GM18505 (cell line): ENCODE data around the gene TIMM50.

Experiments used
- ATAC-seq: cut with Tn5 transposase; IDR thresholded peaks from one replicate; pipeline ENCODE4 v1.9.1; 2021; ENCODE audit not compliant: unreplicated experiment
- POLR2A ChIP-seq: IDR thresholded peaks from 4 replicates; pipeline ENCODE4 v1.6.1; 2011; ENCODE audit warnings: borderline replicate concordance; ENCODE audit not compliant: insufficient read depth, insufficient read length; ENCODE audit errors: extremely low read depth

TIMM50 gene

GRCh38 chr19:39501340-39501739, 20.7 kb downstream of the TIMM50 start:
- ATAC-seq, result no peak
- TF ChIP-seq POLR2A, result no peak

GRCh38 chr19:39502640-39503417, 22.2 kb downstream of the TIMM50 start:
- no peak for TF ChIP-seq POLR2A
- no peak for ATAC-seq

GRCh38 chr19:39506598-39506943, 25.9 kb downstream of the TIMM50 start:
- ATAC-seq, result no peak
- no peak for TF ChIP-seq POLR2A

DNA sequence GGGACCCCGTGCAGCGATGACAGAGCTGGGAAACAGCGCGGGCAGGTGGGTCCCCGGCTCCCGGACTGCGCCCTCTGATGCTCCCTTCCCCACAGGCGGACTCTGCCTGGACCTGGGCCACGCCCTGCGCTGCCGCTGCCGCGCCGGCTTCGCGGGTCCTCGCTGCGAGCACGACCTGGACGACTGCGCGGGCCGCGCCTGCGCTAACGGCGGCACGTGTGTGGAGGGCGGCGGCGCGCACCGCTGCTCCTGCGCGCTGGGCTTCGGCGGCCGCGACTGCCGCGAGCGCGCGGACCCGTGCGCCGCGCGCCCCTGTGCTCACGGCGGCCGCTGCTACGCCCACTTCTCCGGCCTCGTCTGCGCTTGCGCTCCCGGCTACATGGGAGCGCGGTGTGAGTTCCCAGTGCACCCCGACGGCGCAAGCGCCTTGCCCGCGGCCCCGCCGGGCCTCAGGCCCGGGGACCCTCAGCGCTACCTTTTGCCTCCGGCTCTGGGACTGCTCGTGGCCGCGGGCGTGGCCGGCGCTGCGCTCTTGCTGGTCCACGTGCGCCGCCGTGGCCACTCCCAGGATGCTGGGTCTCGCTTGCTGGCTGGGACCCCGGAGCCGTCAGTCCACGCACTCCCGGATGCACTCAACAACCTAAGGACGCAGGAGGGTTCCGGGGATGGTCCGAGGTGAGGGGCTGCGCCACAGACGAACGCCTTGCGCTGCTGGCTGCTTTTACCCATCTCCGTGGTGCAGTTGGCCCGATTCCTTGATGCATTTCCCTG, 26.5 kb downstream of the TIMM50 start:
- ATAC-seq, result peak; percentile 55
- peak; percentile 59 for TF ChIP-seq POLR2A

GRCh38 chr19:39507715-39508364, 27.2 kb downstream of the TIMM50 start:
- no peak for ATAC-seq
- TF ChIP-seq POLR2A, result no peak

GRCh38 chr19:39508629-39509028, 28.0 kb downstream of the TIMM50 start:
- no peak for ATAC-seq
- TF ChIP-seq POLR2A, result no peak

GRCh38 chr19:39509233-39509632, 28.6 kb downstream of the TIMM50 start:
- no peak for TF ChIP-seq POLR2A
- no peak for ATAC-seq

GRCh38 chr19:39512988-39513387, 32.4 kb downstream of the TIMM50 start:
- TF ChIP-seq POLR2A, result no peak
- ATAC-seq, result no peak

GRCh38 chr19:39514840-39515550, 34.4 kb downstream of the TIMM50 start, which contains the start of gene SELENOV:
Gene SELENOV, plus strand, starts transcription at chr19:39515139. Its CDS starts 74 bp downstream, at chr19:39515213.
- ATAC-seq, result no peak
- no peak for TF ChIP-seq POLR2A

DNA sequence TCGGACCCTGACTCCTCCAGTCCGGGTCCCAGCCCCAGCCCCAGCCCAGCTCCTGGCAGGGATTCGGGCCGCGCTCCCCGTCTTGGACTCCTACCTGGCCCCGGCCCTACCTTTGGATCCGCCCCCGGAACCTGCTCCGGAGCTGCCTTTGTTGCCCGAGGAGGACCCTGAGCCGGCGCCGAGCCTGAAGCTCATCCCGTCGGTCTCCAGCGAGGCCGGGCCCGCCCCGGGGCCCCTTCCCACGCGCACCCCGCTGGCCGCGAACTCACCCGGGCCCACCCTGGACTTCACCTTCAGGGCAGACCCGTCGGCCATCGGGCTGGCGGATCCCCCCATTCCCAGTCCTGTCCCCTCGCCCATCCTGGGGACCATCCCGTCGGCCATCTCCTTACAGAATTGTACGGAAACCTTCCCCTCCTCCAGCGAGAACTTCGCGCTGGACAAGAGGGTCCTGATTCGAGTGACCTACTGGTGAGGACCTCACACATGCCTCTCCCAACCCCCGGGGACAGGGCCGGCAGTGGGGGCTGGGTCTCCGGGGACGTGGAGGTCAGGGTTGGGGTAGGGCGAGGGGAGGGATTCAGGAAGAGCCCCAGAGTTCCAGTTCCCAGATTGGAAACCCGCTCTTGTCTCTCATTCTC, 35.0 kb downstream of the TIMM50 start:
- no peak for TF ChIP-seq POLR2A
- no peak for ATAC-seq

DNA sequence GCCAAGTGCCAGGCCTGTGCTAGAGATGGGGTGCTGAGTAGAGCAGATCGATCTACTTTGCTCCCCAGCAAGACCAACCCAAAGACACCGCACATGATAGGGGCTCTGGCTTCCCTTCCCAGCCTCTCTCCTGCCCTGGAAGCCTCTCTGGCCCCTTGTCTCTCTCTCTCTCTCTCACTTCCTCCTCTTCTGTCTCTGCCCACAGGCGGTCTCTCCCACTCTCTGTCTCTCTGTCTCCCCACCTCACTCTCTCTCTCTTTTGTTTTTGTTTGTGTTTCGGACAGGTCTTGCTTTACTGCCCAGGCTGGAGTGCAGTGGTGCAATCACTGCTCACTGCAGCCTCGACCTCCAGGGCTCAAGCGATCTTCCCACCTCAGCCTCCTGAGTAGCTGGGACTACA, 35.6 kb downstream of the TIMM50 start:
- no peak for TF ChIP-seq POLR2A
- ATAC-seq, result no peak

DNA sequence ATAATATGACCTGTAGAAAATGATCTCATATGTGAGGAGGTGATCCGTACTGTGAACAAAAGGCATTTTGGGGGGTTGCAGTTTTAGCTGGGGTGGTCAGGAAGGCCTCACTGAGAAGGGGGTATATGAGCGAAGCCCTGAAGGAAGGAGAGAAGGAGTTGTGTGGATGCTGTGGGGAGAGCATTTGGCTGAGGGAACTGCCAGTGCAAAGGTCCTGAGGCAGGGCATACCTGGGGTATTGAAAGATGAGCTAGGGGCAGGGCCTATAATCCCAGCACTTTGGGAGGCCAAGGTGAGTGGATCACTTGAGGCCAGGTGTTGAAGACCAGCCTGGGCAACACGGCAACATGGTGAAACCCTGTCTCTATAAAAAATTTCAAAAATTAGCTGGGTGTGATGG, 36.8 kb downstream of the TIMM50 start:
- no peak for ATAC-seq
- TF ChIP-seq POLR2A, result no peak
